Endodermal cell (in vitro differentiated cells): ENCODE data around the gene HMGXB3. TPM values are rescaled to one million over a fixed set of nuclear protein-coding genes. Genes with fewer than 3 reads are reported as not detected.

Source experiments
- DNase-seq: peaks from one replicate; pipeline ENCODE4 v3.0.0-alpha.2; 2017
- H3K27ac ChIP-seq: 2 replicates; pipeline ENCODE4 v1.5.1; 2013; ENCODE audit warnings: mild to moderate bottlenecking, low read depth, low read length, moderate library complexity
- H3K27me3 ChIP-seq: 2 replicates; pipeline ENCODE4 v1.6.1; 2013; ENCODE audit warnings: mild to moderate bottlenecking, low read length, moderate library complexity; ENCODE audit not compliant: insufficient read depth, control insufficient read depth, poor library complexity, severe bottlenecking
- H3K36me3 ChIP-seq: 2 replicates; pipeline ENCODE4 v1.7.0; 2013; ENCODE audit warnings: mild to moderate bottlenecking, low read length, moderate library complexity; ENCODE audit not compliant: control insufficient read depth, insufficient read depth
- H3K4me1 ChIP-seq: one replicate; pipeline ENCODE4 v1.7.0; 2013; ENCODE audit warnings: low read length; ENCODE audit not compliant: control insufficient read depth, insufficient read depth
- H3K4me3 ChIP-seq: 2 replicates; pipeline ENCODE4 v1.5.1; 2013; ENCODE audit warnings: mild to moderate bottlenecking, low read length, moderate library complexity
- H3K9ac ChIP-seq: 2 replicates; pipeline ENCODE4 v1.6.1; 2013; ENCODE audit warnings: mild to moderate bottlenecking, low read length, moderate library complexity; ENCODE audit not compliant: poor library complexity, severe bottlenecking; ENCODE audit errors: extremely low read depth
- H3K9me3 ChIP-seq: 2 replicates; pipeline ENCODE4 v1.6.1; 2013; ENCODE audit warnings: mild to moderate bottlenecking, low read length, moderate library complexity; ENCODE audit not compliant: control insufficient read depth
- H3K27ac Mint-ChIP-seq: 2 replicates; pipeline ENCODE4 v1.8.0; 2020; ENCODE audit warnings: mixed read lengths
- H3K27me3 Mint-ChIP-seq: 2 replicates; pipeline ENCODE4 v1.8.0; 2021; ENCODE audit warnings: mild to moderate bottlenecking, mixed read lengths; ENCODE audit not compliant: insufficient read depth
- H3K36me3 Mint-ChIP-seq: 2 replicates; pipeline ENCODE4 v1.8.0; 2020; ENCODE audit warnings: low read depth, mixed read lengths
- H3K4me1 Mint-ChIP-seq: 2 replicates; pipeline ENCODE4 v1.8.0; 2020; ENCODE audit warnings: mixed read lengths
- H3K4me3 Mint-ChIP-seq: 2 replicates; pipeline ENCODE4 v1.8.0; 2020; ENCODE audit warnings: mild to moderate bottlenecking, moderate library complexity, mixed read lengths
- H3K9me3 Mint-ChIP-seq: 2 replicates; pipeline ENCODE4 v1.8.0; 2020; ENCODE audit warnings: mild to moderate bottlenecking, mixed read lengths
- CTCF ChIP-seq: fragments of 200-600 bp; sonication (generic); conservative IDR thresholded peaks from 2 replicates; pipeline ENCODE4 v1.5.0; 2021; ENCODE audit warnings: antibody characterized with exemption, mild to moderate bottlenecking
- WGBS, 2 experiments: methylation state at CpG; one replicate each; pipeline versions ENCODE4 v1.1.5 to v1.1.7; 2013; ENCODE audit warnings: missing lambda C conversion rate in 2 of 2, mixed read lengths in 1 of 2; ENCODE audit not compliant: insufficient coverage in 1 of 2, insufficient read length in 1 of 2; 5-methylcytosine and 5-hydroxymethylcytosine counted together
- total RNA-seq, 2 donors: library from RNA; stranded (reverse); fragmentation: NEBNext Ultra II Directional in 1 of 2; extraction: Animal tissue kit (Norgen Biotek cat#: 25700) in 1 of 2; gene quantifications; 2 replicates in 1 of 2; 3 replicates in 1 of 2; pipeline ENCODE4 v1.2.1, GENCODE V29; 2021

HMGXB3 gene
- total RNA-seq, 2 donors from 2014 or later, result 41.0 to 43.5 TPM

- Mint-ChIP-seq H3K9me3 (peaks cover 8% of the 10 kb centered on the region), H3K36me3 (peaks cover 77% of the 10 kb centered on the region)
These were observed 9.3 kb downstream of the HMGXB3 start for GRCh38 chr5:150009671-150010387.

GRCh38 chr5:150013931-150014330, 13.4 kb downstream of the HMGXB3 start:
- Histone ChIP-seq H3K27me3 (no peaks in the 10 kb centered on the region), H3K36me3 (peaks cover 96% of the 10 kb centered on the region), H3K4me1 (no peaks in the 10 kb centered on the region), H3K9ac (no peak overlapping the region), H3K9me3 (peaks cover 26% of the 10 kb centered on the region), H3K4me3 (no peak overlapping the region), H3K27ac (no peak overlapping the region)
- no peak overlapping the region for H3K4me3 Mint-ChIP-seq
- DNase-seq, result no peak
- peaks cover 81% of the 10 kb centered on the region for H3K36me3 Mint-ChIP-seq
- H3K4me1 Mint-ChIP-seq, result no peaks in the 10 kb centered on the region
- peaks cover 26% of the 10 kb centered on the region for H3K9me3 Mint-ChIP-seq
- H3K27ac Mint-ChIP-seq, result no peak overlapping the region
- TF ChIP-seq CTCF, result no peak
- WGBS, 2 experiments, result 98% methylated on average over 4 of the region's 4 CpGs
- no peaks in the 10 kb centered on the region for H3K27me3 Mint-ChIP-seq

More at GRCh38 chr5:150009671-150010387, 9.3 kb downstream of the HMGXB3 start:
- TF ChIP-seq CTCF, result no peak
- peaks cover 9% of the 10 kb centered on the region for H3K9me3 ChIP-seq
- no peak overlapping the region for H3K4me3 ChIP-seq
- no peaks in the 10 kb centered on the region for H3K27me3 ChIP-seq
- 96 to 97% methylated on average over 5 to 6 of the region's 6 CpGs for WGBS, 2 experiments
- no peak overlapping the region for H3K9ac ChIP-seq
- Mint-ChIP-seq H3K4me3 (no peak overlapping the region), H3K4me1 (peaks cover 2% of the 10 kb centered on the region), H3K27me3 (no peaks in the 10 kb centered on the region), H3K27ac (no peak overlapping the region)
- H3K27ac ChIP-seq, result no peak overlapping the region
- H3K36me3 ChIP-seq, result peaks cover 95% of the 10 kb centered on the region
- H3K4me1 ChIP-seq, result no peaks in the 10 kb centered on the region
- DNase-seq, result no peak

GRCh38 chr5:150014456-150014855, 13.9 kb downstream of the HMGXB3 start:
- Histone ChIP-seq H3K9me3 (peaks cover 26% of the 10 kb centered on the region), H3K36me3 (peaks cover 97% of the 10 kb centered on the region), H3K27me3 (no peaks in the 10 kb centered on the region), H3K4me3 (no peak overlapping the region), H3K4me1 (no peaks in the 10 kb centered on the region), H3K9ac (no peak overlapping the region), H3K27ac (no peak overlapping the region)
- no peaks in the 10 kb centered on the region for H3K4me1 Mint-ChIP-seq
- H3K27me3 Mint-ChIP-seq, result no peaks in the 10 kb centered on the region
- no peak for DNase-seq
- H3K36me3 Mint-ChIP-seq, result peaks cover 83% of the 10 kb centered on the region
- no peak overlapping the region for H3K4me3 Mint-ChIP-seq
- no peak overlapping the region for H3K27ac Mint-ChIP-seq
- H3K9me3 Mint-ChIP-seq, result peaks cover 26% of the 10 kb centered on the region
- WGBS, 2 experiments, result 100% methylated on average over 2 to 3 of the region's 3 CpGs
- TF ChIP-seq CTCF, result no peak
